ENCODE measurements around the gene C20orf204.

Gene C20orf204

GRCh38 chr20:64025826-64026412, 10.1 kb upstream of the C20orf204 start:
- Histone ChIP-seq H3K4me3 (no peak overlapping the region), H4K20me1 (peaks cover 82% of the 10 kb centered on the region), H3K27ac (no peak overlapping the region), H3K9me3 (no peaks in the 10 kb centered on the region), H3K4me1 (no peaks in the 10 kb centered on the region), H3K36me3 (peaks cover 100% of the 10 kb centered on the region), H3K27me3 (no peaks in the 10 kb centered on the region), H3K9ac (no peak overlapping the region), H3K4me2 (no peak overlapping the region)
- no peak for TF ChIP-seq Cebpa-rat (IDR thresholded peaks at IDR 0.05)

GRCh38 chr20:64027981-64028685, 7.8 kb upstream of the C20orf204 start:
- H3K9me3 ChIP-seq, result no peaks in the 10 kb centered on the region
- H3K36me3 ChIP-seq, result peaks cover 100% of the 10 kb centered on the region
- H3K27ac ChIP-seq, result no peak overlapping the region
- H3K4me1 ChIP-seq, result no peaks in the 10 kb centered on the region
- H3K27me3 ChIP-seq, result no peaks in the 10 kb centered on the region
- peaks cover 69% of the 10 kb centered on the region for H4K20me1 ChIP-seq
- no peak overlapping the region for H3K9ac ChIP-seq
- no peak overlapping the region for H3K4me2 ChIP-seq
- no peak for TF ChIP-seq Cebpa-rat (IDR thresholded peaks at IDR 0.05)
- no peak overlapping the region for H3K4me3 ChIP-seq

GRCh38 chr20:64029293-64030117, 6.5 kb upstream of the C20orf204 start:
- Histone ChIP-seq H3K9me3 (no peaks in the 10 kb centered on the region), H3K27me3 (no peaks in the 10 kb centered on the region), H3K36me3 (peaks cover 100% of the 10 kb centered on the region), H4K20me1 (peaks cover 69% of the 10 kb centered on the region), H3K4me1 (no peaks in the 10 kb centered on the region), H3K27ac (no peak overlapping the region), H3K4me2 (no peak overlapping the region), H3K4me3 (no peak overlapping the region), H3K9ac (no peak overlapping the region)
- TF ChIP-seq Cebpa-rat (IDR thresholded peaks at IDR 0.05), result no peak

- H3K27ac ChIP-seq, result no peak overlapping the region
- H3K4me2 ChIP-seq, result no peak overlapping the region
- H3K4me1 ChIP-seq, result peaks cover 9% of the 10 kb centered on the region
- no peak overlapping the region for H3K9ac ChIP-seq
- no peaks in the 10 kb centered on the region for H3K9me3 ChIP-seq
- H3K4me3 ChIP-seq, result no peak overlapping the region
- H3K36me3 ChIP-seq, result peaks cover 97% of the 10 kb centered on the region
- H3K27me3 ChIP-seq, result no peaks in the 10 kb centered on the region
- H4K20me1 ChIP-seq, result peaks cover 67% of the 10 kb centered on the region; the same call in 1 of the 2 replicates
- no peak for TF ChIP-seq Cebpa-rat (IDR thresholded peaks at IDR 0.05)
Observed at GRCh38 chr20:64030371-64031134, 5.4 kb upstream of the C20orf204 start.

- no peak overlapping the region for H3K27ac ChIP-seq
- H3K4me2 ChIP-seq, result no peak overlapping the region
- H3K27me3 ChIP-seq, result peaks cover 4% of the 10 kb centered on the region; the same call in 1 of the 2 replicates
- H3K9me3 ChIP-seq, result no peaks in the 10 kb centered on the region
- peaks cover 84% of the 10 kb centered on the region for H3K36me3 ChIP-seq
- TF ChIP-seq Cebpa-rat (IDR thresholded peaks at IDR 0.05), result no peak
- peaks cover 22% of the 10 kb centered on the region for H3K4me1 ChIP-seq
- H4K20me1 ChIP-seq, result peaks cover 77% of the 10 kb centered on the region; the same call in 1 of the 2 replicates
- no peak overlapping the region for H3K9ac ChIP-seq
- no peak overlapping the region for H3K4me3 ChIP-seq
Observed at GRCh38 chr20:64031822-64032314, 4.1 kb upstream of the C20orf204 start.

GRCh38 chr20:64032706-64033624, 3.0 kb upstream of the C20orf204 start:
- Histone ChIP-seq H3K9ac (no peak overlapping the region), H3K36me3 (peaks cover 73% of the 10 kb centered on the region), H3K27ac (no peak overlapping the region), H4K20me1 (peaks cover 73% of the 10 kb centered on the region; the same call in 1 of the 2 replicates), H3K9me3 (no peaks in the 10 kb centered on the region), H3K4me2 (no peak overlapping the region), H3K4me3 (no peak overlapping the region), H3K4me1 (peaks cover 33% of the 10 kb centered on the region), H3K27me3 (peaks cover 15% of the 10 kb centered on the region)
- no peak for TF ChIP-seq Cebpa-rat (IDR thresholded peaks at IDR 0.05)

- peaks cover 62% of the 10 kb centered on the region for H3K36me3 ChIP-seq
- H3K4me2 ChIP-seq, result no peak overlapping the region
- peaks cover 20% of the 10 kb centered on the region for H3K27me3 ChIP-seq
- H3K9ac ChIP-seq, result no peak overlapping the region
- H3K4me3 ChIP-seq, result no peak overlapping the region
- H3K4me1 ChIP-seq, result peaks cover 44% of the 10 kb centered on the region
- no peak overlapping the region for H3K27ac ChIP-seq
- H3K9me3 ChIP-seq, result no peaks in the 10 kb centered on the region
- peaks cover 62% of the 10 kb centered on the region; the same call in 1 of the 2 replicates for H4K20me1 ChIP-seq
- TF ChIP-seq Cebpa-rat (IDR thresholded peaks at IDR 0.05), result no peak
Observed at GRCh38 chr20:64033981-64034493, 1.9 kb upstream of the C20orf204 start.
